Stomach (tissue), 19 donors: Measurements from ENCODE around the gene BRSK2. TPM values are rescaled to one million over a fixed set of nuclear protein-coding genes. Genes with fewer than 3 reads are reported as not detected.
"Not testable (repeated sequence)": the region's sequence is repeated elsewhere in the genome, so short reads cannot be mapped to it uniquely, and the experiment has no call there.

ENCODE experiments used
- DNase-seq, 2 donors: peaks; one replicate each; pipeline versions ENCODE4 v3.0.0 to v3.0.0-alpha.2; 2013 to 2019
- H3K27ac ChIP-seq, 5 donors: fragments of 200-600 bp in 4 of 5; sonication (generic) in 4 of 5; one replicate each; pipeline ENCODE4 v1.5.1; 2013 to 2019; ENCODE audit warnings: mild to moderate bottlenecking in 1 of 5, moderate library complexity in 1 of 5
- H3K27me3 ChIP-seq, 3 donors: fragments of 200-600 bp; sonication (generic); one replicate each; pipeline ENCODE4 v1.5.1; 2017 to 2019; ENCODE audit warnings: mixed run types in 1 of 3
- H3K36me3 ChIP-seq, 4 donors: fragments of 200-600 bp; sonication (generic); 1 replicate in 3 of 4; 2 replicates in 1 of 4; pipeline ENCODE4 v1.5.1; 2016 to 2019
- H3K4me1 ChIP-seq, 4 donors: fragments of 200-600 bp; sonication (generic); one replicate each; pipeline ENCODE4 v1.5.1; 2016 to 2019
- H3K4me3 ChIP-seq, 4 donors: fragments of 200-600 bp; sonication (generic) in 3 of 4; one replicate each; pipeline ENCODE4 v1.5.1; 2016 to 2019; ENCODE audit warnings: mild to moderate bottlenecking in 1 of 4
- H3K9me3 ChIP-seq, 4 donors: fragments of 200-600 bp; sonication (generic); one replicate each; pipeline ENCODE4 v1.5.1; 2016 to 2019
- CTCF ChIP-seq, 7 experiments: fragments of 450-650 bp in 4 of 7; fragments of 200-600 bp in 3 of 7; sonication (generic) in 3 of 7; IDR thresholded peaks; one replicate each; pipeline ENCODE4 v1.5.1; 2016 to 2019; ENCODE audit warnings: antibody characterized with exemption in 7 of 7, control low read depth in 2 of 7, mild to moderate bottlenecking in 1 of 7
- EP300 ChIP-seq: sonication (generic); formaldehyde crosslinking; IDR thresholded peaks from one replicate; pipeline ENCODE4 v1.6.1; 2017; ENCODE audit warnings: antibody characterized with exemption
- POLR2A ChIP-seq, 4 donors: fragments of 450-650 bp; IDR thresholded peaks; one replicate each; pipeline ENCODE4 v1.6.1; 2016; ENCODE audit warnings: antibody characterized with exemption in 4 of 4, control low read depth in 2 of 4, mild to moderate bottlenecking in 1 of 4, moderate library complexity in 1 of 4
- POLR2AphosphoS5 ChIP-seq, 3 donors: sonication (generic); formaldehyde crosslinking; IDR thresholded peaks; one replicate each; pipeline ENCODE4 v1.6.1; 2016; ENCODE audit warnings: antibody characterized with exemption in 3 of 3
- WGBS, 5 donors: extraction: QIAGEN DNeasy Blood & Tissue Kit in 3 of 5; methylation state at CpG; one replicate each; pipeline versions ENCODE4 v1.1.5 to v1.1.7; 2013 to 2018; 5-methylcytosine and 5-hydroxymethylcytosine counted together
- intact Hi-C: fragments of 100-400 bp; cut with DNase I; formaldehyde crosslinking; loops from one replicate; pipeline ENCODE4 v1.15.1; 2023; ENCODE audit warnings: low total_unique reads
- long read RNA-seq, 10 donors: transcript quantifications; one replicate each; lab custom pipeline, GENCODE V29; 2026
- polyA plus RNA-seq, 3 donors: library from polyadenylated mRNA; stranded (reverse); fragments of 200-250 nt; gene quantifications; one replicate each; pipeline ENCODE4 v1.2.3, GENCODE V29; 2013
- total RNA-seq, 5 donors: library from RNA; depleted of rRNA; stranded (reverse); fragments of >200 nt; gene quantifications; one replicate each; pipeline versions ENCODE4 v1.1.0 to v1.2.3, GENCODE V29; 2014 to 2016
- donor health status: healthy with polysubstance abuse.
- donor health status: Bipolar disorder and iron deficiency.
- donor health status: healthy.

Gene BRSK2
- total RNA-seq (1 to 10 TPM in 2 of 5 donors, not detected in 3; 1.8 TPM), polyA plus RNA-seq (1 to 10 TPM; 1.8 to 6.9 (median 3.2) TPM)
- long read RNA-seq, donor 1, result 0 reads
- long read RNA-seq, donor 2, result 0 reads
- long read RNA-seq, donor 3, partial matches to known transcripts, result 0 of 6 reads
- long read RNA-seq, donor 3, other reads (novel, unspliced or antisense), result 5 of 6 reads
- long read RNA-seq, donor 4, result 0 reads
- long read RNA-seq, donor 5, result 0 reads
- long read RNA-seq, donor 6, partial matches to known transcripts, result 0 of 19 reads
- long read RNA-seq, donor 6, other reads (novel, unspliced or antisense), result 18 of 19 reads
- long read RNA-seq, donor 7, result 0 reads
- long read RNA-seq, donor 8, result 0 reads
- long read RNA-seq, donor 9, result 0 reads
- long read RNA-seq, donor 10, result 0 reads

GRCh38 chr11:1389932-1390568 is at the start of gene BRSK2:
BRSK2 (plus strand) TSS chr11:1389934; CDS start chr11:1390285, 351 bp downstream.
- WGBS, 5 donors, result 0 to 13% (median 2%) methylated on average over 9 to 118 of the region's 119 CpGs; no CpG with 5 or more reads in 1 of the 5 donors
- peak within 1 kb of the TSS; percentile 47 to 59 (median 52) for H3K4me3 ChIP-seq
- no peaks in the 10 kb centered on the region for H3K9me3 ChIP-seq
- peak in 1 of 2 donors; percentile 63 for DNase-seq
- H3K36me3 ChIP-seq, result no peaks in the 10 kb centered on the region
- H3K27me3 ChIP-seq, result peaks cover 13 to 60% (median 38%) of the 10 kb centered on the region in 3 donors
- intact Hi-C loops, result no loop called here
- TF ChIP-seq POLR2A (IDR thresholded peaks at IDR 0.05), result no peak
- TF ChIP-seq CTCF (IDR thresholded peaks at IDR 0.05), result no peak
- H3K4me1 ChIP-seq, result peaks cover 14 to 24% (median 18%) of the 10 kb centered on the region in 4 donors
- H3K27ac ChIP-seq, result peak within 1 kb of the TSS in 4 of 5 donors; percentile 57 to 84 (median 64)

GRCh38 chr11:1340111-1340510 is 49.6 kb upstream of the BRSK2 start:
- H3K36me3 ChIP-seq, result no peaks in the 10 kb centered on the region
- no peak overlapping the region for H3K27ac ChIP-seq
- H3K9me3 ChIP-seq, result no peaks in the 10 kb centered on the region
- no peak for TF ChIP-seq CTCF (IDR thresholded peaks at IDR 0.05)
- TF ChIP-seq EP300, result no peak
- TF ChIP-seq POLR2AphosphoS5 (IDR thresholded peaks at IDR 0.05), result no peak
- no peak for TF ChIP-seq POLR2A (IDR thresholded peaks at IDR 0.05)
- peaks cover 0 to 5% (median 0%) of the 10 kb centered on the region in 3 donors for H3K27me3 ChIP-seq
- intact Hi-C loops, result no loop called here
- peaks cover 12 to 29% (median 22%) of the 10 kb centered on the region in 4 donors for H3K4me1 ChIP-seq
- H3K4me3 ChIP-seq, result no peak overlapping the region
- DNase-seq, result peak in 1 of 2 donors; percentile 24
- WGBS, 5 donors, result 66 to 81% (median 78%) methylated on average over 9 to 12 of the region's 12 CpGs

GRCh38 chr11:1341226-1341625 is 48.5 kb upstream of the BRSK2 start:
- H3K4me1 ChIP-seq, result peaks cover under 1 to 18% (median 11%) of the 10 kb centered on the region in 4 donors
- H3K27ac ChIP-seq, H3K36me3 ChIP-seq, DNase-seq, intact Hi-C loops, H3K27me3 ChIP-seq, H3K4me3 ChIP-seq, H3K9me3 ChIP-seq: not testable (repeated sequence)
- 82 to 85% (median 83%) methylated on average over 9 to 10 of the region's 10 CpGs for WGBS, 5 donors

GRCh38 chr11:1341928-1342524 is 47.7 kb upstream of the BRSK2 start:
- Histone ChIP-seq H3K4me1 (peaks cover 0 to 13% (median 5%) of the 10 kb centered on the region in 4 donors), H3K4me3 (no peak overlapping the region), H3K27ac (no peak overlapping the region), H3K27me3 (no peaks in the 10 kb centered on the region), H3K36me3 (no peaks in the 10 kb centered on the region), H3K9me3 (no peaks in the 10 kb centered on the region)
- DNase-seq, result peak; percentile 24 to 46
- intact Hi-C loops, result no loop called here
- 40 to 44% (median 43%) methylated on average over 17 of the region's 17 CpGs for WGBS, 5 donors
- no peak for TF ChIP-seq CTCF (IDR thresholded peaks at IDR 0.05)
- no peak for TF ChIP-seq EP300
- TF ChIP-seq POLR2AphosphoS5 (IDR thresholded peaks at IDR 0.05), result no peak
- TF ChIP-seq POLR2A (IDR thresholded peaks at IDR 0.05), result no peak
